H9 (cell line): ENCODE data around the gene LRP1B. TPM values are rescaled to one million over a fixed set of nuclear protein-coding genes. Genes with fewer than 3 reads are reported as not detected.

Experiments
- DNase-seq: peaks from one replicate; pipeline ENCODE4 v3.0.0-alpha.2; 2017
- H2AFZ ChIP-seq: one replicate; pipeline ENCODE4 v1.6.1; 2013; ENCODE audit warnings: mild to moderate bottlenecking, low read length, control low read depth, moderate library complexity
- H2AK5ac ChIP-seq: 2 replicates; pipeline ENCODE4 v1.6.1; 2013; ENCODE audit warnings: low read length, control low read depth, mixed read lengths; ENCODE audit not compliant: insufficient read length
- H2BK120ac ChIP-seq: one replicate; pipeline ENCODE4 v1.6.1; 2013; ENCODE audit warnings: low read depth, mild to moderate bottlenecking, low read length, control low read depth, inconsistent platforms; ENCODE audit not compliant: poor library complexity, severe bottlenecking
- H2BK12ac ChIP-seq: 2 replicates; pipeline ENCODE4 v1.6.1; 2013; ENCODE audit warnings: low read length, control low read depth, mixed read lengths, low read depth; ENCODE audit not compliant: insufficient read length
- H2BK15ac ChIP-seq: 2 replicates; pipeline ENCODE4 v1.6.1; 2013; ENCODE audit warnings: low read depth, low read length, control low read depth
- H2BK20ac ChIP-seq: one replicate; pipeline ENCODE4 v1.6.1; 2013; ENCODE audit warnings: low read depth, mild to moderate bottlenecking, low read length, control low read depth, inconsistent platforms; ENCODE audit not compliant: poor library complexity, severe bottlenecking
- H2BK5ac ChIP-seq: 2 replicates; pipeline ENCODE4 v1.6.1; 2013; ENCODE audit warnings: low read length, control low read depth, mixed read lengths; ENCODE audit not compliant: insufficient read length
- H3K14ac ChIP-seq: 2 replicates; pipeline ENCODE4 v1.6.1; 2013; ENCODE audit warnings: low read length, control low read depth; ENCODE audit not compliant: insufficient read depth
- H3K18ac ChIP-seq: 2 replicates; pipeline ENCODE4 v1.6.1; 2013; ENCODE audit warnings: low read depth, mild to moderate bottlenecking, mixed read lengths, low read length, control low read depth; ENCODE audit not compliant: insufficient read length
- H3K23ac ChIP-seq: 2 replicates; pipeline ENCODE4 v1.6.1; 2013; ENCODE audit warnings: low read length, control low read depth, mixed read lengths, low read depth; ENCODE audit not compliant: insufficient read length
- H3K23me2 ChIP-seq: 2 replicates; pipeline ENCODE4 v1.6.1; 2013; ENCODE audit warnings: low read depth, mild to moderate bottlenecking, mixed read lengths, low read length, control low read depth; ENCODE audit not compliant: insufficient read length, poor library complexity, severe bottlenecking
- H3K27ac ChIP-seq: 2 replicates; pipeline ENCODE4 v1.5.1; 2013; ENCODE audit warnings: low read length, control low read depth, mixed read lengths, low read depth; ENCODE audit not compliant: insufficient read length
- H3K27me3 ChIP-seq: 2 replicates; pipeline ENCODE4 v1.6.1; 2013; ENCODE audit warnings: low read length, control low read depth, inconsistent platforms; ENCODE audit not compliant: insufficient read depth
- H3K4ac ChIP-seq: 2 replicates; pipeline ENCODE4 v1.6.1; 2013; ENCODE audit warnings: low read depth, mild to moderate bottlenecking, control low read depth, inconsistent platforms, low read length, moderate library complexity
- H3K4me1 ChIP-seq: 2 replicates; pipeline ENCODE4 v1.6.1; 2013; ENCODE audit warnings: low read length, control low read depth, inconsistent platforms; ENCODE audit not compliant: insufficient read depth
- H3K4me2 ChIP-seq: 2 replicates; pipeline ENCODE4 v1.6.1; 2013; ENCODE audit warnings: low read length, control low read depth, mixed read lengths; ENCODE audit not compliant: insufficient read length, insufficient read depth
- H3K56ac ChIP-seq: 2 replicates; pipeline ENCODE4 v1.6.1; 2013; ENCODE audit warnings: low read depth, mild to moderate bottlenecking, mixed read lengths, low read length, control low read depth; ENCODE audit not compliant: insufficient read length
- H3K79me1 ChIP-seq: 2 replicates; pipeline ENCODE4 v1.6.1; 2013; ENCODE audit warnings: low read depth, mild to moderate bottlenecking, moderate library complexity, low read length, control low read depth, inconsistent platforms; ENCODE audit not compliant: insufficient read depth, poor library complexity, severe bottlenecking
- H3K79me2 ChIP-seq: 2 replicates; pipeline ENCODE4 v1.6.1; 2013; ENCODE audit warnings: low read length, control low read depth, inconsistent platforms; ENCODE audit not compliant: insufficient read depth
- H3K9ac ChIP-seq: 2 replicates; pipeline ENCODE4 v1.6.1; 2013; ENCODE audit warnings: low read length, control low read depth, mixed read lengths; ENCODE audit not compliant: insufficient read length; ENCODE audit errors: extremely low read depth
- H3K9me3 ChIP-seq: one replicate; pipeline ENCODE4 v1.6.1; 2013; ENCODE audit warnings: low read depth, low read length, inconsistent platforms; ENCODE audit not compliant: control insufficient read depth
- H3T11ph ChIP-seq: one replicate; pipeline ENCODE4 v1.6.1; 2013; ENCODE audit warnings: mild to moderate bottlenecking, low read length, control low read depth, inconsistent platforms
- H4K20me1 ChIP-seq: one replicate; pipeline ENCODE4 v1.6.1; 2013; ENCODE audit not compliant: control insufficient read depth, insufficient read length, insufficient read depth
- H4K5ac ChIP-seq: 2 replicates; pipeline ENCODE4 v1.6.1; 2013; ENCODE audit warnings: low read depth, mild to moderate bottlenecking, mixed read lengths, low read length, control low read depth; ENCODE audit not compliant: insufficient read length
- H4K8ac ChIP-seq: replicated peaks from 2 replicates; pipeline ENCODE4 v1.6.1; 2013; ENCODE audit warnings: low read length, control low read depth, mixed read lengths, low read depth; ENCODE audit not compliant: insufficient read length
- H4K91ac ChIP-seq: 2 replicates; pipeline ENCODE4 v1.6.1; 2013; ENCODE audit warnings: low read depth, mild to moderate bottlenecking, moderate library complexity, mixed read lengths, low read length, control low read depth; ENCODE audit not compliant: insufficient read length
- H3K27ac Mint-ChIP-seq, 3 experiments: 2 replicates in 2 of 3; 3 replicates in 1 of 3; pipeline ENCODE4 v1.8.0; 2020 to 2021; ENCODE audit warnings: mixed read lengths in 3 of 3, mild to moderate bottlenecking in 1 of 3, moderate library complexity in 1 of 3
- H3K27me3 Mint-ChIP-seq: 2 replicates; pipeline ENCODE4 v1.8.0; 2021; ENCODE audit warnings: low read depth, mild to moderate bottlenecking, moderate library complexity, mixed read lengths
- H3K36me3 Mint-ChIP-seq, 3 experiments: 2 replicates in 2 of 3; 3 replicates in 1 of 3; pipeline ENCODE4 v1.8.0; 2020 to 2021; ENCODE audit warnings: low read depth in 3 of 3, mixed read lengths in 3 of 3; ENCODE audit not compliant: insufficient read depth in 1 of 3
- H3K4me1 Mint-ChIP-seq, 2 experiments: 2 replicates each; pipeline ENCODE4 v1.8.0; 2020; ENCODE audit warnings: mixed read lengths in 2 of 2
- H3K4me3 Mint-ChIP-seq, 2 experiments: 2 replicates in 1 of 2; 3 replicates in 1 of 2; pipeline ENCODE4 v1.8.0; 2020 to 2021; ENCODE audit warnings: mild to moderate bottlenecking in 2 of 2, mixed read lengths in 2 of 2, moderate library complexity in 1 of 2
- H3K9me3 Mint-ChIP-seq, 2 experiments: 2 replicates in 1 of 2; 3 replicates in 1 of 2; pipeline ENCODE4 v1.8.0; 2020; ENCODE audit warnings: mild to moderate bottlenecking in 2 of 2, mixed read lengths in 2 of 2, moderate library complexity in 1 of 2
- WGBS: extraction: QIAGEN DNeasy Blood & Tissue Kit; methylation state at CpG from one replicate; pipeline ENCODE4 v1.1.7; 2013; ENCODE audit warnings: missing lambda C conversion rate, low lambda C conversion rate, mixed read lengths; ENCODE audit not compliant: insufficient read length; ENCODE audit errors: extremely low coverage; 5-methylcytosine and 5-hydroxymethylcytosine counted together
- total RNA-seq: library from RNA; stranded (reverse); gene quantifications from 2 replicates; pipeline ENCODE4 v1.2.1, GENCODE V29; 2021
- TF ChIP-seq, protein P1 (sequence below): fragments of 200-600 bp; sonication (generic); conservative IDR thresholded peaks from 3 replicates; pipeline ENCODE4 v1.8.0; 2021; ENCODE audit warnings: antibody characterized with exemption, mild to moderate bottlenecking

Gene LRP1B
- total RNA-seq, 1 experiment from 2014 or later: not detected

DNA sequence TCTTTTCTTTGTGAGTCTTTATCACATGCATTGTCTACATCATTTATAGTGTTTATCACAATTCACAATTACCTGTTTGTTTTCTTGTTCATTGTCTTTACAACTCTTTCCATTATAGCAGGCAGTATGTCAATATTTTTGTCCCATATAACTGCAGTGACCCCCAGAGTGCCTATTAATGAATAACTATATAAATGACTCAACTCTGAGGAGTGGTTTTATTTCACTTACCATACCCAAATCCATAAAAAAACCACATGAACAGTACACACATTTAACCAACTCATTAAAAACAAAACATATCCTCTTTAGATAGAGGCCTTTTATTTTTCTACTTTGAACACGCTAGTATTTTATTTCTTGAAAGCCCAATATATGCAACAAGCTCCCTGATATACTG is 1931.5 kb downstream of the LRP1B start:
- no CpG with 5 or more reads among the region's 1 CpG for WGBS
- Histone ChIP-seq H3K14ac (no peak overlapping the region), H3K23me2 (no peaks in the 10 kb centered on the region), H3K79me1 (no peaks in the 10 kb centered on the region), H2AFZ (no peak overlapping the region), H3K56ac (no peak overlapping the region), H3K27ac (no peak overlapping the region), H2AK5ac (no peak overlapping the region), H2BK120ac (no peak overlapping the region), H3K4me2 (no peak overlapping the region), H3K27me3 (no peaks in the 10 kb centered on the region), H2BK12ac (no peak overlapping the region), H3K9me3 (no peaks in the 10 kb centered on the region), H4K20me1 (no peaks in the 10 kb centered on the region), H4K8ac (no peak overlapping the region), H3K4ac (no peak overlapping the region), H3K23ac (no peak overlapping the region), H3K18ac (no peak overlapping the region), H2BK15ac (no peak overlapping the region), H3K9ac (no peak overlapping the region), H3K79me2 (no peaks in the 10 kb centered on the region), H2BK5ac (no peak overlapping the region), H4K5ac (no peak overlapping the region), H3T11ph (no peak overlapping the region), H2BK20ac (no peak overlapping the region), H4K91ac (no peak overlapping the region), H3K4me1 (no peaks in the 10 kb centered on the region)
- no peak overlapping the region for H3K27ac Mint-ChIP-seq
- no peak overlapping the region for H3K4me3 Mint-ChIP-seq
- no peaks in the 10 kb centered on the region for H3K4me1 Mint-ChIP-seq
- no peak for DNase-seq
- H3K36me3 Mint-ChIP-seq: no peaks in the 10 kb centered on the region
- no peaks in the 10 kb centered on the region; a peak in 1 of 5 replicates for H3K9me3 Mint-ChIP-seq
- TF ChIP-seq, protein P1, sequence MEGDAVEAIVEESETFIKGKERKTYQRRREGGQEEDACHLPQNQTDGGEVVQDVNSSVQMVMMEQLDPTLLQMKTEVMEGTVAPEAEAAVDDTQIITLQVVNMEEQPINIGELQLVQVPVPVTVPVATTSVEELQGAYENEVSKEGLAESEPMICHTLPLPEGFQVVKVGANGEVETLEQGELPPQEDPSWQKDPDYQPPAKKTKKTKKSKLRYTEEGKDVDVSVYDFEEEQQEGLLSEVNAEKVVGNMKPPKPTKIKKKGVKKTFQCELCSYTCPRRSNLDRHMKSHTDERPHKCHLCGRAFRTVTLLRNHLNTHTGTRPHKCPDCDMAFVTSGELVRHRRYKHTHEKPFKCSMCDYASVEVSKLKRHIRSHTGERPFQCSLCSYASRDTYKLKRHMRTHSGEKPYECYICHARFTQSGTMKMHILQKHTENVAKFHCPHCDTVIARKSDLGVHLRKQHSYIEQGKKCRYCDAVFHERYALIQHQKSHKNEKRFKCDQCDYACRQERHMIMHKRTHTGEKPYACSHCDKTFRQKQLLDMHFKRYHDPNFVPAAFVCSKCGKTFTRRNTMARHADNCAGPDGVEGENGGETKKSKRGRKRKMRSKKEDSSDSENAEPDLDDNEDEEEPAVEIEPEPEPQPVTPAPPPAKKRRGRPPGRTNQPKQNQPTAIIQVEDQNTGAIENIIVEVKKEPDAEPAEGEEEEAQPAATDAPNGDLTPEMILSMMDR: no peak
- H3K27me3 Mint-ChIP-seq: no peaks in the 10 kb centered on the region
